GM21390 (cell line): ENCODE data around the gene DENND1C.
"Not testable (repeated sequence)": the region's sequence is repeated elsewhere in the genome, so short reads cannot be mapped to it uniquely, and the experiment has no call there.

ENCODE experiments used
- ATAC-seq: cut with Tn5 transposase; IDR thresholded peaks from one replicate; pipeline ENCODE4 v1.9.1; 2021; ENCODE audit not compliant: unreplicated experiment

The DENND1C gene

GRCh38 chr19:6509118-6509971 lies 27.8 kb upstream of the DENND1C start:
- ATAC-seq: no peak

GRCh38 chr19:6508028-6508771 lies 26.6 kb upstream of the DENND1C start:
- not testable (repeated sequence) for ATAC-seq

DNA sequence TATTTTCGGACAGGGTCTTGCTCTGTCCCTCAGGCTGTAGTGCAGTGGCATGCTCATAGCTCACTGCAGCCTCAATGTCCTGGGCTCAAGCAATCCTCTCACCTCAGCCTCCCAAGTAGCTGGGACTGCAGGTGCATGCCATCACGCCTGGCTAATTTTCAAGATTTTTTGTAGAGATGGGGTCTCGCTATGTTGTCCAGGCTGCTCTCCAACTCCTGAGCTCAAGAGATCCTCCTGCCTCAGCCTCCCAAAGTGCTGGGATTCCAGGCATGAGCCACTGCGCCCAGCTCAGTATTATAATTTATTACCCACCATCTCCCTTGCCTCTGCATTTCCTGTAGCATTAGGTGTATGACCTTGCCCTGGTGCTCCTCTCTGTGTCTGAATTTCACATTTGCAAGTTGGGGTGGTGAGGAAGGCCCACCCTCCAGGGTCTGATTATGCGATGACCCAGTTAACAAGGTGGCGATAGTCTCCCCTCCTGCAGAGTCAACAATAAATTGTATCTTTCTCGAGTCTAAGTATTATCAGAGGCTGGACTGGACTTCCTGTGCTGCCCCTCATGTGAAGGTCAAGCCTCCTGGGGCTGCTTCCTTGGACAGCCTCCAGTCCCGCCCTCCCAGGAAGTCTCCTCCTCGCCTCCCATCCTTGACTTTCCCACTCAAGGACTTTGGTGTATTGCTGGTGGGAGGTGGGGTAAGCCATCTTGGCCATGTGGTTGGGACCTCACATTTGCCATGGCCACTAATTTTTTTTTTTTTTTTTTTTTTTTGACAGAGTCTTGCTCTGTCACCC lies 22.0 kb upstream of the DENND1C start:
- ATAC-seq: no peak

DNA sequence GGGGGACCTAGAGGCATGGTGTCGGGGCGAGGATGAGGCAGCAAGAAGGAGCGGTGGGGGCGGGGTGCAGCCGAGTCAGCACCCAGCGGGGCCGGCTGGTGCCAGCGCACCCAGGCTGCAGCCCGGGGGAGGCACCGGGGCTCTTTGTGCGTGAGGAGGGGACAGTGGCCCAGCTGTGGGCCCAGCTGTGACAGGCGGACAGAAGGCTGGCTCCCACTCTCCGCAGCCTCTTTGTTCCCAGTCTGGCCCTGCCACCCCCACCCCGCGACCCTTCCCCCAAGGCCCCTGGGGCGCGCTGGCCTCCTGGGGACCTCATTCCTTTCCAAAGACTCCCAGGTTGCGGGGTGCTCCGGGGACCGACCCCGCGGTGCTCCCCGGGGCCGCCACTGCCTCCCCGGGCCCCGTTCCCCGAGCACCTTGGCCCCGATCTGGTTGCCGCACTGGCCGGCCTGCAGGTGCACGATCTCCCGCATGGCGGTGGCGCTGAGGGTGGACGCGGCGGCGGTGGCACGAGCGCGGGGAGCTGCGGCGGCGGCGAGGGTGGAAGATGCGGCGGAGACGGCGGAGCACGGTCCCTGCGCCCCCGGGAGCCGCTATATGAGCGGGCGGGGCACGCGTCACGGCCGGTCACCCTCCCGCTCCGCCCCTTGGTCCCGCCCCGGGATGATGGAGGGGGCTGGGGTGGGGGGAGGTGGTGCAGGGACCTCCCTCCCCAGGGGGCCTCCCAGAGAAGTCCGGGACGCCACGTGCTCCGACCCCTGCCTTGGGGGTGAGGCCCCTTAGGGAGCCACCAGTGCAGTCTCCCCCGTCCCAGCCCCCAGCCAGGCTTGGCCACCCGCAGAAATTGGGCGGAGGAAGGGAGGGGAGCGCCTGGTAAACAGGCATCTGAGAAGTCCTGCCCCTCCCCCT lies 20.4 kb upstream of the DENND1C start, which contains the start of gene TUBB4A:
TUBB4A (minus strand) TSS at position 570 of the 909 bp plus-strand sequence; CDS start at position 473, 97 bp downstream.
- ATAC-seq: no peak

DNA sequence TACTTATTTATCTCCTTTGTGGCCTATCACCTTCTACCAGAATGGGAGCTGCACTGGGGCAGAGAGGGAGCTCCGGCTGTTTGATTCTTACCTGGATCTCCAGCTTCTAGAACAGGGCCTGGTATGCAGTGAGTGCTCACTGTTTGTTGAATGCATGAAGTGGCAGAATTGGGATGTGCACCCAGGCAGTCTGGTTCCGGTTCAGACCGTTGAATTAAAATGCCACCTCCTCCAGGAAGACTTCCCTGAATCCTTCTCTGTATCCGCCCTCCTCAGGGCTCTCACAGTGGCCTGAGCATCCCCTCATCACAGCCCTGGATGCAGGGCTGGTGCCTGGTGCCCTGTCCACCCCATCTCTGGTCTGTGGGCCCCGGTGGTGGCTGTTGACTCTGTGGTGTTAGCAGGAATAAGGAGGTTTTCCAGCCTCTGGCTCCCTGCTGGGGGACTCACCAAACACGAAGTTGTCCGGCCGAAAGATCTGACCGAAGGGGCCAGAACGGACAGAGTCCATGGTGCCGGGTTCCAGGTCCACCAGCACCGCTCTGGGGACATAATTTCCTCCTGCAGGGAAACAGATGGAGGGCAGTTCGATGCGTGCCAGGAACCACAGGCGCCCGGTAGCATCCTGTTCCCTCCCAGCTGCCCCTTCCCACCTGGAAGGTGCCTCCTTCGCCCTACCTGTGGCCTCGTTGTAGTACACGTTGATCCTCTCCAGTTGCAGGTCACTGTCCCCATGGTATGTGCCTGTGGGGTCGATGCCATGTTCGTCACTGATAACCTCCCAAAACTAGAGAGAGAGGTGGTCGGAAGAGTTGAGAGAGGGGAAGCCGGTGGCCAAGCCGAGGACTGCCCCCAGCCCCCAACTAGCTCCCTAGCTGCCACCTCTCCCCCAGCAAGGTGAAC lies 19.5 kb upstream of the DENND1C start:
- no peak for ATAC-seq

- ATAC-seq: no peak
These were observed 17.6 kb upstream of the DENND1C start for GRCh38 chr19:6499052-6499790.

DNA sequence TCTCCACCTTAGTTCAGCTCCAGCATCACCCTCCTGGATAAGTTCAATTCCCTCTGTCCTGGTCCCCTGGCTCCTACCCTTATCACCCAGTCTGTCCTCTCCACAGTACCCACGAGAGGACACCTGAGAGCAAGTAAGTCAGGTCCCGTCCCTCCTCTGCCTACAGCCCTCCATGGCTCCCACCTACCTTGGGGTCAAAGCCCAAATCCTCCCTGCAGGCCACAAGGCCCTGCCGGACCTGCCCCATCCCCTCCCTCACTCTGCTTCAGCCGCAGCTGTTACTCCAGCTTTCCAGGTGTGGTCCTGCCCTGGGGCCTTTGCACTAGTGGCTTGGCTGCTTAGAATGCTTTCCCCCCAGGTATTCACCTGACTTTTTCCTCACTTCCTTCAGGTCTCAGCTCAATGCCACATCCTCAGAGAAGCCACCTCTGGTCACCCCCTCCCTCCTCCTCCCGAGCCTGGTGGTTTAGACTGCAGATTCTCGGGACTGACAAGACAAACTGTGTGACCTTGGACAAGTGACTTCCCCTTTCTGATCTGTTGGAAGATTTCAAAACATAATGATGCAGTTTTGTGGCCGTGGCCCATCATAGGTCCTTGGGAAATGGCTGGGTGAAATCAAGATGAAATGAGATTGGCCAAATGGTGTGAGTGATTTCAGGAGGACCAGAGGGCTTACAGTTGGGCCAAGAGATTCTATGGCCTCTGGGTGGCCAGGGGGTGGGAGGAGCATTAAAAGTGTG lies 16.9 kb upstream of the DENND1C start:
- no peak for ATAC-seq

DNA sequence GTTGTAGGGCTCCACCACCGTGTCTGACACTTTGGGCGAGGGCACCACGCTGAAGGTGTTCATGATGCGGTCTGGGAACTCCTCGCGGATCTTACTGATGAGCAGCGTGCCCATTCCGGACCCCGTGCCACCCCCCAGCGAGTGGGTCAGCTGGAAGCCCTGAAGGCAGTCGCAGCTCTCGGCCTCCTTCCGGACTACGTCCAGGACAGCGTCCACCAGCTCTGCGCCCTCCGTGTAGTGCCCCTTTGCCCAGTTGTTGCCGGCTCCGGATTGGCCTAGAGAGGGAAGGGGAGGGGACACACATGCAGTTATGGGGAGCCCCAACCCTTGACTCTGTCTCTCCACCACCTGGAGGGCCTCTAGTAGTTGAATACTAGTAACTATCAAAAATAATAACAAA lies 14.4 kb upstream of the DENND1C start:
- ATAC-seq: no peak

DNA sequence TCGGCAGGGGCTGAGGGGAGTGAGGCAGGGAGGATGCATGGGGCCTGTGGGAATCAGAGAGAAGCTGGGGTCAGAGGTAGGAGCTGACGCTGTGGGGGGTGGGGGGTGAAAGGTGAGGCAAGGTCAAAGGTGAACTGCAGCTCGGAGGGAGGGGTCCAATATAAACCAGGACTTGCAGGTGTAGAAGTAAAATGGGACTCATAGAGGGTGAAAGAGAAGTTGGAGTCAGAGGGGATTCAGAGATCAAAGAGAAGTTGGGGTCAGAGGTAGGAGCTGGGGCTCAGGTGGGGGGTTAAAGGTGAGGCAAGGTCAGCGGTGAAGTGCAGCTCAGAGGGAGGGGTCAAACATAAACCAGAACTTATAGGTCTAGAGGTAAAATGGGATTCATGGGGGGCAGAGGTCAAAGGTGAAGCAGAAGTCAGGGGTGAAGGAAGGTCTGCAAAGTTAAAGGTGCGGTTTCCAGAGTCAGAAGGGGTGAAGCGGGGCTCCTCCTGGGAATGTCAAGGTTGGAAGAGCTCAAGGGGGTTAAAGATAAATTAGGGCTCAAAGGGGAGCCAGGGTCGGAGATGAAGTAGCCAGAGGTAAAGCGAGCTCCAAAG lies 12.9 kb upstream of the DENND1C start:
- ATAC-seq: no peak

DNA sequence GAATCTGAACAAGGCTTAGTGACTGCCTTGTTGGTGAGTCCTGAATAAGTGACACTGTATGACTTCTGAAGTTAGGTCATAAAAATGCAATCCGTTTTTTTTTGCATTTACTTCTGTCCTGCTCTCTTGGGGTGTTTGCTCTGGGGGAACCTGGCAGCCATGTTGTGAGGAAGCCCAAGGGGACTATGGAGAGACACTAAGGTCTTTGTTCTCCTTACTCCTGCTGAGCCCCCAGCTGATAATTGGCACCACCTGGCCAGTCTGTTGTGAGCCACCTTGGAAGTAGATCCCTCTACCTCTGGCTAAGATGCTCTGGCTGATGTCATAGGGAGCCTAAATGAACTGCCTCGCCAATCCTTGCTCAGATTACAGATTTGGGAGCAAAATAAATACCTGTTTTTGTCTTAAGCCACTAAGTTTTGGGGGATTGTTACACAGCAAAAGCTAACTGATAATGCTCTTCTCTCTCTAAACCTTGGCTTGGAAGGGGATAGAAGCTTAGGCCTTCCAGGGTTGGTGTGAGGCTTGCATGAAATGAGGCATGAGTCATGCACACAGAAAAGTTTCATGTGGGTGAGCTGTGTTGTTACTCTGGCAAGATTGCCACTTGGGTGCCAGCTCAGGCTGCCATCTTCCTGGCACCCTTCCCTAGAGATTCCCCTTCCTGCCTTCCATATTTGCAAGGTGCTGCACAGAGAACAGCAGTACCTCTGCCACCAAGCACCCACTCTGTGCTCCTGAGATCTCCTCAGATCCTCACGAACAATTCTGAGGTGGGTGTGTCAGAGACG lies 10.4 kb upstream of the DENND1C start:
- ATAC-seq: no peak

DNA sequence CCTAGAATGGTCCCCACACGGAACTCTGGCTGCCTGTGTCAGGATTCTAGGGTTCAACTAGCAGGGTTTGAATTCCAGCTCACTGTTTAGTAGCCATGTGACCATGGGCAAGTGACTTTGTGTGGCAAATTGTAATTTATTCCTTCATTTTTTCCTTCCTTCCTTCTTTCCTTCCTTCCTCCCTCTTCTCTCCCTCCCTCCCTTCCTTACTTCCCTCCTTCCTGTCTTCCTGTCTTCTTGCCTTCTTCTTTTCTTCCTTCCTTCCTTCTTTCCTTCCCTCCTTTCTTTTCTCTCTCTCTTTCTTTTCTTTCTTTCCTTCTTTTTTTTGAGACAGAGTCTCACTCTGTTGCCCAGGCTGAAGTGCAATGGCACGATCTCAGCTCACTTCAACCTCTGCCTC lies 8.5 kb upstream of the DENND1C start:
- no peak for ATAC-seq

GRCh38 chr19:6489278-6490061 lies 7.9 kb upstream of the DENND1C start:
- ATAC-seq: no peak

DNA sequence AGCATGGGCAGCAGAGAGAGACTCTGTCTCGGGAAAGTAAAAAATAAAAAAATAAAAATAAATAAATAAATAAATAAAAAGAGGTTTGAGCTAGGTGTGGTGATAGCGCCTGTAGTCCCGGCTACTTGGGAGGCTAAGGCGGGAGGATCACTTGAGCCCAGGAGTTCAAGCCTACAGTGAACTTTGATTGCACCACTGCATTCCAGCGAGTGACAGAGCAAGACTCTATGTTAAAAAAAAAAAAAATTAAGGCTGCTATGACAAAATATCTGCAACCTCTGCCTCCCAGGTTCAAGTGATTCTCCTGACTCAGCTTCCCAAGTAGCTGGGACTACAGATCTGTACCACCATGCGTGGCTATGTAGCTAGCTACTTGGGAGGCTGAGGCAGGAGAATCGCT lies 3.2 kb upstream of the DENND1C start:
- no peak for ATAC-seq

DNA sequence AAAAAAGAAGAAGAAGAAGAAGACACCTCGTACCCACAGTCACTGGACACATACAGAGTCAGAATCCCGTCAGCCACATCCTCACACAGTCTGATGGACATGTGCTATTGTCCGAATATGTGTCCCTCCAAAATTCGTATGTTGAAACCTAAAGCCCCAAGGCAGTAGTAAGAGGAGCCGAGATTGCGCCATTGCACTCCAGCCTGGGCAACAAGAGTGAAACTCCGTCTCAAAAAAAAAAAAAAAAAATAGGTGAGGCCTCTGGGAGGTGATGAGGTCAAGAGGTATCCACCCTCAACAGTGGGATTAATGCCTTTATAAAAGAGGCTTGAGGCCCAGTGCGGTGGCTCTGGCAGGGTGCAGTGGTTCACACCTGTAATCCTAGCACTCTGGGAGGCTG lies 2.6 kb upstream of the DENND1C start:
- ATAC-seq: no peak

DNA sequence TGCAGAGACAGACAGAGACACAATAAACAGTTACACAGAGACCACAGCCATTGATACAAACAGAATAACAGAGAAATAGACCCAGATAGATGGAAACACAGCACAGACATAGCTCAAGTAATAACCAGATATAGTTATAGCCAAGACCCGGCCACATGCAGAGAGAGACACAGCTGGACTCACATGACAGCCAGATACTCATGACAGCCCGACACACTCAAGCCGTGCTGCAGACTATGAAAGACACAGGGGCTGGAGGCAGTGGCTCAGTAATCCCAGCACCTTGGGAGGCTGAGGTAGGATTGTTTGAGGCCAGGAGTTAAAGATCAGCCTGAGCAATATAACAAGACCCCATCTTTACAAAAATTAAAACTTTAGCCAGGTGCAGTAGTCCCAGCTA lies 1.6 kb upstream of the DENND1C start:
- ATAC-seq: no peak

GRCh38 chr19:6482343-6482686 lies 728 bp upstream of the DENND1C start:
- no peak for ATAC-seq
